ENCODE results near the gene SHISAL1.

DNA sequence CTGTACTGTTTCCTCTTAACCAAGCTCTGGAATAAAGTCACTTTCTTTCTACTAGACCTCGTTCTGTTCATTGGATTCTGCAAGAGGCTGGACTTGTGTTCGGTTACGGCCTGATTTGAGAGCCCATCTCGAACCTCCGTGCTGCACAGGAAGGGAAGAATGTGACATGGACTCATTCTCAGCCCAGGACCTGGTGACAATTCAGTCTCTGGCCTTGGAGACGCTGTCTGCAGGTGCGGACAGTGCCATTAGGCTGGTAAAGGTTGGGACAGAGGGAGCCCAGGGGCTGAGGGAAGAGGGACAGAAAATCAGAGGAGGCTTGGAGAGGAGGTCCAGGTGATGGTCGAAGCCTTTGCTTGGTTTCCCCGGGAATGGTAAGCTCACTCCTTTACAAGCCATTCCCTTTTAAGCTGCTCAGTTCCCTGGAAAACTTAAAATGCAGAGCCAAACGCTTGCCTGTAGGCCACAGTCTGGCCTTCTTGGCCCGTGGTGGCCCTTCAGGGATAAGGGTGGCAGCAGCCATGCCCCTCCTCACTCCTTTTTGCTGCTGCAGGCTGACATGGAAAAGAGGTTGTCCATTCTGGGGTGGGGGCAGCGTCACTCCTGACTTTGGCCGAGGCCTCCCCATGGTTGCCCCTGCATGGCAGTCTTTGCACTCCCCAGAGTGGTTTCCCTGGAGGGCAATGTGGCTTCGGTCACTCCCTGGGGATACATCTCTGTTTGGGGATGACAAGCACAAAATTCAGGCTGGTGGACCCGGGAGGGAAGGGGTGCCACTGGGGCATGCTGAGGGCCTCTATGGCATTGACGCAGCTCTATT is 52.3 kb downstream of the SHISAL1 start:
- TF ChIP-seq, protein P1, sequence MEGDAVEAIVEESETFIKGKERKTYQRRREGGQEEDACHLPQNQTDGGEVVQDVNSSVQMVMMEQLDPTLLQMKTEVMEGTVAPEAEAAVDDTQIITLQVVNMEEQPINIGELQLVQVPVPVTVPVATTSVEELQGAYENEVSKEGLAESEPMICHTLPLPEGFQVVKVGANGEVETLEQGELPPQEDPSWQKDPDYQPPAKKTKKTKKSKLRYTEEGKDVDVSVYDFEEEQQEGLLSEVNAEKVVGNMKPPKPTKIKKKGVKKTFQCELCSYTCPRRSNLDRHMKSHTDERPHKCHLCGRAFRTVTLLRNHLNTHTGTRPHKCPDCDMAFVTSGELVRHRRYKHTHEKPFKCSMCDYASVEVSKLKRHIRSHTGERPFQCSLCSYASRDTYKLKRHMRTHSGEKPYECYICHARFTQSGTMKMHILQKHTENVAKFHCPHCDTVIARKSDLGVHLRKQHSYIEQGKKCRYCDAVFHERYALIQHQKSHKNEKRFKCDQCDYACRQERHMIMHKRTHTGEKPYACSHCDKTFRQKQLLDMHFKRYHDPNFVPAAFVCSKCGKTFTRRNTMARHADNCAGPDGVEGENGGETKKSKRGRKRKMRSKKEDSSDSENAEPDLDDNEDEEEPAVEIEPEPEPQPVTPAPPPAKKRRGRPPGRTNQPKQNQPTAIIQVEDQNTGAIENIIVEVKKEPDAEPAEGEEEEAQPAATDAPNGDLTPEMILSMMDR (IDR thresholded peaks at IDR 0.05; ENCODE audit: extremely low read depth in 1 of 2, insufficient read depth in 1 of 2, low read depth in 1 of 2, low read length in 2 of 2), result no peak
- TF ChIP-seq POLR2A (IDR thresholded peaks at IDR 0.05; ENCODE audit: low read depth, low read length) (no peak), POLR2AphosphoS5 (IDR thresholded peaks at IDR 0.05; ENCODE audit: insufficient read depth, low read depth, low read length) (no peak), EZH2 (IDR thresholded peaks at IDR 0.05; ENCODE audit: borderline replicate concordance, low read depth, low read length, severe bottlenecking) (no peak), FOS (IDR thresholded peaks at IDR 0.05; ENCODE audit: borderline replicate concordance, insufficient read depth, low read length) (no peak)
